ENCODE data around the gene TUBGCP2. TPM values are rescaled to one million over a fixed set of nuclear protein-coding genes. Genes with fewer than 3 reads are reported as not detected.

TUBGCP2 gene
- total RNA-seq, 1 donor, result 60.8 TPM

- peak; percentile 87 for DNase-seq (ENCODE audit: insufficient read length, low spot score, missing footprints)
- no peak overlapping the region for H2AFZ ChIP-seq (ENCODE audit: low read length)
Measured at GRCh38 chr10:133275684-133276092, 33.0 kb downstream of the TUBGCP2 start.

GRCh38 chr10:133274751-133275683 is 33.7 kb downstream of the TUBGCP2 start:
- peak; percentile 90 for DNase-seq (ENCODE audit: insufficient read length, low spot score, missing footprints)
- no peaks in the 10 kb centered on the region for H3K79me2 ChIP-seq (ENCODE audit: insufficient read depth, low read length)
- no peaks in the 10 kb centered on the region for H3K9me3 ChIP-seq (ENCODE audit: low read depth, low read length)
- H3K4me2 ChIP-seq (ENCODE audit: insufficient read depth, low read length), result no peak overlapping the region
- peaks cover 19% of the 10 kb centered on the region for H3K27me3 ChIP-seq (ENCODE audit: insufficient read depth, low read length)
- H3K36me3 ChIP-seq (ENCODE audit: insufficient read depth, low read length), result peaks cover 11% of the 10 kb centered on the region
- no peak overlapping the region for H3K27ac ChIP-seq (ENCODE audit: low read depth, low read length)
- H4K20me1 ChIP-seq (ENCODE audit: insufficient read depth, low read length), result peaks cover 10% of the 10 kb centered on the region
- H3K4me1 ChIP-seq (ENCODE audit: insufficient read depth, low read length), result no peaks in the 10 kb centered on the region
- no peak overlapping the region for H2AFZ ChIP-seq (ENCODE audit: low read length)
- no peak for TF ChIP-seq CTCF (IDR thresholded peaks at IDR 0.05; ENCODE audit: extremely low read depth, low read depth, low read length)
- no peak overlapping the region for H3K4me3 ChIP-seq (ENCODE audit: insufficient read depth, low read length)

More at GRCh38 chr10:133275684-133276092, 33.0 kb downstream of the TUBGCP2 start:
- peaks cover 19% of the 10 kb centered on the region for H3K27me3 ChIP-seq (ENCODE audit: insufficient read depth, low read length)
- H3K9me3 ChIP-seq (ENCODE audit: low read depth, low read length), result no peaks in the 10 kb centered on the region
- peaks cover 11% of the 10 kb centered on the region for H3K36me3 ChIP-seq (ENCODE audit: insufficient read depth, low read length)
- no peaks in the 10 kb centered on the region for H3K4me1 ChIP-seq (ENCODE audit: insufficient read depth, low read length)
- H3K27ac ChIP-seq (ENCODE audit: low read depth, low read length), result no peak overlapping the region
- no peak overlapping the region for H3K4me2 ChIP-seq (ENCODE audit: insufficient read depth, low read length)
- peaks cover 10% of the 10 kb centered on the region for H4K20me1 ChIP-seq (ENCODE audit: insufficient read depth, low read length)
- no peaks in the 10 kb centered on the region for H3K79me2 ChIP-seq (ENCODE audit: insufficient read depth, low read length)
- no peak overlapping the region for H3K4me3 ChIP-seq (ENCODE audit: insufficient read depth, low read length)
- no peak for TF ChIP-seq CTCF (IDR thresholded peaks at IDR 0.05; ENCODE audit: extremely low read depth, low read depth, low read length)

GRCh38 chr10:133273534-133274143 is 35.0 kb downstream of the TUBGCP2 start:
- H3K4me2 ChIP-seq (ENCODE audit: insufficient read depth, low read length), result no peak overlapping the region
- no peak for TF ChIP-seq CTCF (IDR thresholded peaks at IDR 0.05; ENCODE audit: extremely low read depth, low read depth, low read length)

GRCh38 chr10:133272964-133273420 is 35.7 kb downstream of the TUBGCP2 start:
- no peaks in the 10 kb centered on the region for H3K36me3 ChIP-seq (ENCODE audit: insufficient read depth, low read length)
- peaks cover 6% of the 10 kb centered on the region for H4K20me1 ChIP-seq (ENCODE audit: insufficient read depth, low read length)
- no peak overlapping the region for H3K4me2 ChIP-seq (ENCODE audit: insufficient read depth, low read length)
- peak; percentile 91 for DNase-seq (ENCODE audit: insufficient read length, low spot score, missing footprints)
- TF ChIP-seq CTCF (IDR thresholded peaks at IDR 0.05; ENCODE audit: extremely low read depth, low read depth, low read length), result no peak
- H3K27ac ChIP-seq (ENCODE audit: low read depth, low read length), result no peak overlapping the region
- no peaks in the 10 kb centered on the region for H3K79me2 ChIP-seq (ENCODE audit: insufficient read depth, low read length)
- no peak overlapping the region for H2AFZ ChIP-seq (ENCODE audit: low read length)
- no peaks in the 10 kb centered on the region for H3K9me3 ChIP-seq (ENCODE audit: low read depth, low read length)
- H3K27me3 ChIP-seq (ENCODE audit: insufficient read depth, low read length), result peaks cover 19% of the 10 kb centered on the region
- no peak overlapping the region for H3K4me3 ChIP-seq (ENCODE audit: insufficient read depth, low read length)
- H3K4me1 ChIP-seq (ENCODE audit: insufficient read depth, low read length), result no peaks in the 10 kb centered on the region

More at GRCh38 chr10:133273534-133274143, 35.0 kb downstream of the TUBGCP2 start:
- DNase-seq (ENCODE audit: insufficient read length, low spot score, missing footprints), result no peak
- Histone ChIP-seq H4K20me1 (ENCODE audit: insufficient read depth, low read length) (peaks cover 10% of the 10 kb centered on the region), H3K27ac (ENCODE audit: low read depth, low read length) (no peak overlapping the region), H3K27me3 (ENCODE audit: insufficient read depth, low read length) (peaks cover 19% of the 10 kb centered on the region), H3K36me3 (ENCODE audit: insufficient read depth, low read length) (no peaks in the 10 kb centered on the region), H3K9me3 (ENCODE audit: low read depth, low read length) (no peaks in the 10 kb centered on the region), H3K79me2 (ENCODE audit: insufficient read depth, low read length) (no peaks in the 10 kb centered on the region), H3K4me1 (ENCODE audit: insufficient read depth, low read length) (no peaks in the 10 kb centered on the region), H3K4me3 (ENCODE audit: insufficient read depth, low read length) (no peak overlapping the region), H2AFZ (ENCODE audit: low read length) (no peak overlapping the region)
